WTC11 (cell line): ENCODE data around the gene FSTL1. TPM values are rescaled to one million over a fixed set of nuclear protein-coding genes. Genes with fewer than 3 reads are reported as not detected.

Experiments
- ATAC-seq: fragments of 200-7000 bp; cut with Tn5 transposase; 2 replicates; pipeline ENCODE4 v1.10.0; 2021; ENCODE audit warnings: mild to moderate bottlenecking, moderate library complexity
- CTCF ChIA-PET: fragments of 300-600 bp; sonication (Branson Sonifier 250); formaldehyde crosslinking; loops from one replicate; lab custom pipeline; 2021; ENCODE audit warnings: antibody characterized with exemption; lab: Charles Lee
- POLR2A ChIA-PET: fragments of 350-600 bp; sonication (Branson Sonifier 250); formaldehyde crosslinking; loops from one replicate; lab custom pipeline; 2021; ENCODE audit warnings: antibody characterized with exemption; lab: Charles Lee
- DNase-seq: peaks from one replicate; pipeline ENCODE4 v3.0.0; 2021; ENCODE audit warnings: low spot score
- H3K27ac Mint-ChIP-seq: 2 replicates; pipeline ENCODE4 v1.8.0; 2021; ENCODE audit warnings: mixed read lengths
- H3K27me3 Mint-ChIP-seq: 2 replicates; pipeline ENCODE4 v1.8.0; 2021; ENCODE audit warnings: low read depth, mild to moderate bottlenecking, moderate library complexity, mixed read lengths
- H3K36me3 Mint-ChIP-seq: 2 replicates; pipeline ENCODE4 v1.8.0; 2021; ENCODE audit warnings: mixed read lengths
- H3K4me1 Mint-ChIP-seq: 2 replicates; pipeline ENCODE4 v1.8.0; 2022; ENCODE audit warnings: mixed read lengths
- H3K4me3 Mint-ChIP-seq: 2 replicates; pipeline ENCODE4 v1.8.0; 2021; ENCODE audit warnings: mild to moderate bottlenecking, moderate library complexity, mixed read lengths
- H3K9me3 Mint-ChIP-seq: 2 replicates; pipeline ENCODE4 v1.8.0; 2021; ENCODE audit warnings: mixed read lengths
- ATF2 ChIP-seq: sonication (generic); formaldehyde crosslinking; IDR thresholded peaks from 2 replicates; pipeline ENCODE4 v1.8.1; 2022; ENCODE audit warnings: low read depth, missing genetic modification reagents, borderline replicate concordance
- CDX4 ChIP-seq: fragments of 250-450 bp; sonication (Bioruptor Pico); IDR thresholded peaks from 2 replicates; pipeline ENCODE4 v1.9.0; 2021; ENCODE audit warnings: moderate library complexity, mild to moderate bottlenecking, inconsistent platforms, borderline replicate concordance
- CREM ChIP-seq: sonication (generic); formaldehyde crosslinking; IDR thresholded peaks from 2 replicates; pipeline ENCODE4 v1.8.1; 2022; ENCODE audit warnings: mild to moderate bottlenecking, missing genetic modification reagents, moderate library complexity
- E2F1 ChIP-seq: sonication (generic); formaldehyde crosslinking; IDR thresholded peaks from 2 replicates; pipeline ENCODE4 v1.8.0; 2022; ENCODE audit warnings: mild to moderate bottlenecking, missing genetic modification reagents
- E2F5 ChIP-seq: sonication (generic); formaldehyde crosslinking; IDR thresholded peaks from 2 replicates; pipeline ENCODE4 v1.8.1; 2022; ENCODE audit warnings: mild to moderate bottlenecking, moderate library complexity, missing genetic modification reagents
- ETV6 ChIP-seq: sonication (generic); formaldehyde crosslinking; IDR thresholded peaks from 2 replicates; pipeline ENCODE4 v1.8.1; 2022; ENCODE audit warnings: mild to moderate bottlenecking, missing genetic modification reagents
- JAZF1 ChIP-seq: fragments of 250-450 bp; sonication (Bioruptor Pico); IDR thresholded peaks from 2 replicates; pipeline ENCODE4 v1.9.0; 2021; ENCODE audit warnings: moderate library complexity, mild to moderate bottlenecking, inconsistent platforms
- MAX ChIP-seq: sonication (generic); formaldehyde crosslinking; IDR thresholded peaks from 2 replicates; pipeline ENCODE4 v1.8.0; 2022; ENCODE audit warnings: mild to moderate bottlenecking, missing genetic modification reagents
- NFE2L1 ChIP-seq: sonication (generic); formaldehyde crosslinking; IDR thresholded peaks from 2 replicates; pipeline ENCODE4 v1.8.1; 2023; ENCODE audit warnings: missing genetic modification reagents
- NR2C2 ChIP-seq: sonication (generic); formaldehyde crosslinking; IDR thresholded peaks from 2 replicates; pipeline ENCODE4 v1.8.0; 2022; ENCODE audit warnings: mild to moderate bottlenecking, missing genetic modification reagents
- OVOL2 ChIP-seq: fragments of 250-450 bp; sonication (Bioruptor Pico); IDR thresholded peaks from 2 replicates; pipeline ENCODE4 v1.9.0; 2021; ENCODE audit warnings: mild to moderate bottlenecking, borderline replicate concordance
- SP1 ChIP-seq: sonication (generic); formaldehyde crosslinking; conservative IDR thresholded peaks from 2 replicates; pipeline ENCODE4 v1.8.1; 2022; ENCODE audit warnings: missing genetic modification reagents
- TEAD1 ChIP-seq: sonication (generic); formaldehyde crosslinking; IDR thresholded peaks from 2 replicates; pipeline ENCODE4 v1.8.0; 2022; ENCODE audit warnings: mild to moderate bottlenecking, missing genetic modification reagents
- TEAD4 ChIP-seq: sonication (generic); formaldehyde crosslinking; IDR thresholded peaks from 2 replicates; pipeline ENCODE4 v1.8.0; 2022; ENCODE audit warnings: mild to moderate bottlenecking, missing genetic modification reagents
- USF2 ChIP-seq: sonication (generic); formaldehyde crosslinking; IDR thresholded peaks from 2 replicates; pipeline ENCODE4 v1.8.1; 2023; ENCODE audit warnings: mild to moderate bottlenecking, missing genetic modification reagents, moderate library complexity
- ZNF671 ChIP-seq: fragments of 250-450 bp; sonication (Bioruptor Pico); IDR thresholded peaks from 2 replicates; pipeline ENCODE4 v1.8.0; 2021; ENCODE audit warnings: mild to moderate bottlenecking
- ZSCAN18 ChIP-seq: fragments of 250-450 bp; sonication (Bioruptor Pico); IDR thresholded peaks from 2 replicates; pipeline ENCODE4 v2.1.2; 2022; ENCODE audit warnings: mild to moderate bottlenecking, moderate library complexity
- total RNA-seq: library from RNA; stranded (reverse); gene quantifications from 3 replicates; pipeline ENCODE4 v1.2.3, GENCODE V29; 2021
- TF ChIP-seq, protein P1 (sequence below): sonication (generic); formaldehyde crosslinking; IDR thresholded peaks from 2 replicates; pipeline ENCODE4 v1.8.1; 2023; ENCODE audit warnings: mild to moderate bottlenecking, missing genetic modification reagents
- TF ChIP-seq, protein P2 (sequence below): sonication (generic); formaldehyde crosslinking; IDR thresholded peaks from 2 replicates; pipeline ENCODE4 v1.8.0; 2022; ENCODE audit warnings: mild to moderate bottlenecking, missing genetic modification reagents
- TF ChIP-seq, protein P3 (sequence below): sonication (generic); formaldehyde crosslinking; IDR thresholded peaks from 2 replicates; pipeline ENCODE4 v1.8.0; 2023; ENCODE audit warnings: missing genetic modification reagents

Gene FSTL1
- total RNA-seq, 1 experiment from 2014 or later: 271 TPM

GRCh38 chr3:120462409-120462959, 11.7 kb upstream of the FSTL1 start:
- H3K27me3 Mint-ChIP-seq: no peaks in the 10 kb centered on the region
- no peak for TF ChIP-seq NR2C2 (CRISPR knock-in tag)
- TF ChIP-seq TEAD4 (CRISPR knock-in tag): no peak
- no peak for TF ChIP-seq E2F5 (CRISPR knock-in tag)
- TF ChIP-seq ZNF671 (CRISPR knock-in tag): no peak
- no peak for TF ChIP-seq CREM
- no peak for TF ChIP-seq E2F1 (CRISPR knock-in tag)
- no peak for TF ChIP-seq CDX4
- TF ChIP-seq OVOL2 (CRISPR knock-in tag): no peak
- no peak for TF ChIP-seq SP1 (CRISPR knock-in tag)
- no peak for TF ChIP-seq NFE2L1 (CRISPR knock-in tag)
- TF ChIP-seq, protein P1, sequence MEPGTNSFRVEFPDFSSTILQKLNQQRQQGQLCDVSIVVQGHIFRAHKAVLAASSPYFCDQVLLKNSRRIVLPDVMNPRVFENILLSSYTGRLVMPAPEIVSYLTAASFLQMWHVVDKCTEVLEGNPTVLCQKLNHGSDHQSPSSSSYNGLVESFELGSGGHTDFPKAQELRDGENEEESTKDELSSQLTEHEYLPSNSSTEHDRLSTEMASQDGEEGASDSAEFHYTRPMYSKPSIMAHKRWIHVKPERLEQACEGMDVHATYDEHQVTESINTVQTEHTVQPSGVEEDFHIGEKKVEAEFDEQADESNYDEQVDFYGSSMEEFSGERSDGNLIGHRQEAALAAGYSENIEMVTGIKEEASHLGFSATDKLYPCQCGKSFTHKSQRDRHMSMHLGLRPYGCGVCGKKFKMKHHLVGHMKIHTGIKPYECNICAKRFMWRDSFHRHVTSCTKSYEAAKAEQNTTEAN (CRISPR knock-in tag): no peak

GRCh38 chr3:120461416-120461815, 10.6 kb upstream of the FSTL1 start:
- Mint-ChIP-seq H3K9me3 (peaks cover 5% of the 10 kb centered on the region; the same call in 1 of the 2 replicates), H3K27ac (no peak overlapping the region), H3K4me3 (no peak overlapping the region), H3K27me3 (no peaks in the 10 kb centered on the region)
- POLR2A ChIA-PET: no interaction called here
- no peak for TF ChIP-seq USF2 (CRISPR knock-in tag)
- TF ChIP-seq, protein P2, sequence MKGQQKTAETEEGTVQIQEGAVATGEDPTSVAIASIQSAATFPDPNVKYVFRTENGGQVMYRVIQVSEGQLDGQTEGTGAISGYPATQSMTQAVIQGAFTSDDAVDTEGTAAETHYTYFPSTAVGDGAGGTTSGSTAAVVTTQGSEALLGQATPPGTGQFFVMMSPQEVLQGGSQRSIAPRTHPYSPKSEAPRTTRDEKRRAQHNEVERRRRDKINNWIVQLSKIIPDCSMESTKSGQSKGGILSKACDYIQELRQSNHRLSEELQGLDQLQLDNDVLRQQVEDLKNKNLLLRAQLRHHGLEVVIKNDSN (CRISPR knock-in tag): no peak
- TF ChIP-seq, protein P3, sequence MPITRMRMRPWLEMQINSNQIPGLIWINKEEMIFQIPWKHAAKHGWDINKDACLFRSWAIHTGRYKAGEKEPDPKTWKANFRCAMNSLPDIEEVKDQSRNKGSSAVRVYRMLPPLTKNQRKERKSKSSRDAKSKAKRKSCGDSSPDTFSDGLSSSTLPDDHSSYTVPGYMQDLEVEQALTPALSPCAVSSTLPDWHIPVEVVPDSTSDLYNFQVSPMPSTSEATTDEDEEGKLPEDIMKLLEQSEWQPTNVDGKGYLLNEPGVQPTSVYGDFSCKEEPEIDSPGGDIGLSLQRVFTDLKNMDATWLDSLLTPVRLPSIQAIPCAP: no peak
- no peak for TF ChIP-seq JAZF1 (CRISPR knock-in tag)
- TF ChIP-seq, all 79 proteins: peak for 0
- Mint-ChIP-seq H3K36me3 (no peaks in the 10 kb centered on the region), H3K4me1 (peaks cover 24% of the 10 kb centered on the region)
- ATAC-seq (peak; percentile 14), DNase-seq (no peak)
- CTCF ChIA-PET: interaction anchor here (0.9 to 1.4 kb wide), 2 partner anchors 11 to 44 kb away, joined by 3 to 4 read pairs; partner anchors contain the start of gene FSTL1

More at GRCh38 chr3:120462409-120462959, 11.7 kb upstream of the FSTL1 start:
- Mint-ChIP-seq H3K9me3 (peaks cover 5% of the 10 kb centered on the region; the same call in 1 of the 2 replicates), H3K4me3 (no peak overlapping the region), H3K36me3 (no peaks in the 10 kb centered on the region), H3K27ac (no peak overlapping the region), H3K4me1 (peaks cover 24% of the 10 kb centered on the region)
- no peak for DNase-seq
- ATAC-seq: no peak
- POLR2A ChIA-PET: interaction anchor here (0.7 kb wide), 1 partner anchor 367 kb away, joined by 3 read pairs; no protein-coding TSS in a partner anchor
- CTCF ChIA-PET: interaction anchor here (1.8 kb wide), 1 partner anchor 45 kb away, joined by 6 read pairs; no protein-coding TSS in a partner anchor

GRCh38 chr3:120460862-120461261, 10.1 kb upstream of the FSTL1 start:
- no peaks in the 10 kb centered on the region for H3K36me3 Mint-ChIP-seq
- no peaks in the 10 kb centered on the region for H3K27me3 Mint-ChIP-seq
- no peak for DNase-seq
- H3K4me3 Mint-ChIP-seq: no peak overlapping the region
- POLR2A ChIA-PET: interaction anchor here (1.6 kb wide), 1 partner anchor 10 kb away, joined by 5 read pairs; the partner anchor contains the start of gene FSTL1
- peaks cover 5% of the 10 kb centered on the region; the same call in 1 of the 2 replicates for H3K9me3 Mint-ChIP-seq
- peaks cover 24% of the 10 kb centered on the region for H3K4me1 Mint-ChIP-seq
- CTCF ChIA-PET: interaction anchor here (0.9 to 1.4 kb wide), 3 partner anchors 10 to 112 kb away, joined by 3 to 4 read pairs (median 3); partner anchors contain the start of genes FSTL1 and LRRC58
- H3K27ac Mint-ChIP-seq: no peak overlapping the region
- ATAC-seq: no peak
- TF ChIP-seq MAX (CRISPR knock-in tag): no peak
- TF ChIP-seq TEAD1: no peak
- no peak for TF ChIP-seq ATF2 (CRISPR knock-in tag)
- no peak for TF ChIP-seq ETV6 (CRISPR knock-in tag)
- TF ChIP-seq ZSCAN18 (CRISPR knock-in tag): no peak
